Ishikawa (cell line): ENCODE results near the gene ZNF296.

Source experiments
- FOXM1 ChIP-seq: IDR thresholded peaks from 2 replicates; pipeline ENCODE4 v1.6.1; 2012; ENCODE audit warnings: low read depth, borderline replicate concordance
- TAF1 ChIP-seq: IDR thresholded peaks from 2 replicates; pipeline ENCODE4 v1.6.1; 2012; ENCODE audit warnings: low read depth, mild to moderate bottlenecking

DNA sequence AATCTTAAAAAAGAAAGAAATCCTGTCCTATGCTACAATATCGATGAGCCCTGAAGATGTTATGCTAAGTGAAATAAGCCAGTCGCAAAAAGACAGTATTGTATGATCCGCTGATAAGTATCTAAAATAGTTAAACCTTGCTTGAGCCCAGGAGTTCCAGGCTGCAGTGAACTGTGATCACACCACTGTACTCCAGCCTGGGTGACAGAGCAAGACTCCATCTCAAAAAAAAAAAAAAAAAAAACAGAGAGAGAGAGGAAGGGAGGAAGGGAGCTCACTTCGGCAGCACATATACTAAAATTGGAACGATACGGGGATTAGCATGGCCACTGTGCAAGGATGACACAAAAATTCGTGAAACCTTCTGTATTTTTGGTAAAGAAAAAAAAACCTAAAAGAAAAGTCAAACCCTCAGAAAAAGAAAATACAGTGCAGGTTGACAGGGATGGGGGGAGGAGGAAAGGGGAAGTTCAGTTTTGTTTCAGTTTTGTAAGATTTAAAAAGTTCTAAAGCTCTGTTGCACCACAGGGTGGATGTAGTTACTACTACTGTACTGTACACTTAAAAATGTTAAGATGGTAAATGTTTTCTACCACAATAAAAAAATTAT lies 29.0 kb downstream of the ZNF296 start:
- TF ChIP-seq FOXM1 (no peak), TAF1 (no peak)
